ENCODE data around the gene SLC35B2. TPM values are rescaled to one million over a fixed set of nuclear protein-coding genes. Genes with fewer than 3 reads are reported as not detected.

SLC35B2 gene
- total RNA-seq, 1 experiment from 2014 or later: 105 TPM

DNA sequence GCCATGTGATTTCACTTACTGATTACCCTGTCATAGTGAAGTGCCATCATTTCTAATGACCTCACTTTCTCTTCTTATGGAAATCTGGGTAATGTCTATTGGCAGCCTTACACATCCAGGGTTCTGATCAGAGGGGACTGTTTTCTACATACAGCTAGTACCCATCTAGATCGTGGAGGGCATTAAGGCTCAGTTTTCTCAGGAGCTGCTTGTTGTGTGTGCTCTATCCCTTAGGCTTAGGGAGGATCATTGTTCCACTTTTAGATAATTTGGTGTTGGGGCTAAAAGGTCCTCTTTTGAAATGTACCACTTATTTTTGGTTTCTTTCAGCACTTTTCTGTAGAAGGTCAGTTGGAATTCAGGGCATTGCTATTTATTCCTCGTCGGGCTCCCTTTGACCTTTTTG lies 6.6 kb downstream of the SLC35B2 start:
- POLR2A ChIA-PET: no interaction called here

DNA sequence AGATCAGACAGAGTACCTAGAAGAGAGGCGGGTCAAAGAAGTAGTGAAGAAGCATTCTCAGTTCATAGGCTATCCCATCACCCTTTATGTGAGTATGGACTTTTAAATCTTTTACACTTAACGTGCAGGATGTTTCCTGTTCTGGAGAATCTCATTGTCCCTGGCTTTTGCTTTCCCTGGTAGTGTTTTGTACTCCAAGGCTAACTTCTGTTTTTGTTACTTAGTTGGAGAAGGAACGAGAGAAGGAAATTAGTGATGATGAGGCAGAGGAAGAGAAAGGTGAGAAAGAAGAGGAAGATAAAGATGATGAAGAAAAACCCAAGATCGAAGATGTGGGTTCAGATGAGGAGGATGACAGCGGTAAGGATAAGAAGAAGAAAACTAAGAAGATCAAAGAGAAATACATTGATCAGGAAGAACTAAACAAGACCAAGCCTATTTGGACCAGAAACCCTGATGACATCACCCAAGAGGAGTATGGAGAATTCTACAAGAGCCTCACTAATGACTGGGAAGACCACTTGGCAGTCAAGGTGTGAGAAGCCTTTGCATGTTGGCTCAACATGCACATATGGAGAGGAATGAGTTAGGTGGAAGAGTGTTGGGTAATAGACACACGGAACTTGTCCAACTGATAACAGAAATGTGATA lies 7.1 kb downstream of the SLC35B2 start:
- CTCF ChIA-PET: no interaction called here
- H3K4me3 ChIP-seq (ENCODE audit: low read depth in 2 of 2, low read length in 2 of 2): peak overlapping the region; percentile 99 to 100
- H3K9me3 ChIP-seq (ENCODE audit: control insufficient read depth, insufficient read depth, low read depth, low read length): no peaks in the 10 kb centered on the region
- H3K4me1 ChIP-seq (ENCODE audit: control insufficient read depth, insufficient read depth, low read length): peaks cover 52% of the 10 kb centered on the region
- BruUV-seq (replicated peaks): TSS peak; percentile 67
- DNase-seq (ENCODE audit: low read depth, low spot score): no peak
- peaks cover 63% of the 10 kb centered on the region for H3K36me3 ChIP-seq (ENCODE audit: control insufficient read depth, insufficient read depth, low read length)
- peak overlapping the region; percentile 68 for H3K27ac ChIP-seq (ENCODE audit: low read length)
- in situ Hi-C loops (cut with HindIII; ENCODE audit: low pct_unique_long_range_greater_than_20kb, low sequenced_read_pairs) (no loop called here), intact Hi-C loops (cut with micrococcal nuclease; ENCODE audit: unreplicated experiment) (loop anchor here (10.0 kb wide), 1 partner anchor 155 kb away; no protein-coding TSS in a partner anchor)
- POLR2A ChIA-PET: no interaction called here
- no peak for ATAC-seq
- TF ChIP-seq TCF7L2 (IDR thresholded peaks at IDR 0.05; ENCODE audit: low read depth, low read length): no peak
- TF ChIP-seq, protein P1, sequence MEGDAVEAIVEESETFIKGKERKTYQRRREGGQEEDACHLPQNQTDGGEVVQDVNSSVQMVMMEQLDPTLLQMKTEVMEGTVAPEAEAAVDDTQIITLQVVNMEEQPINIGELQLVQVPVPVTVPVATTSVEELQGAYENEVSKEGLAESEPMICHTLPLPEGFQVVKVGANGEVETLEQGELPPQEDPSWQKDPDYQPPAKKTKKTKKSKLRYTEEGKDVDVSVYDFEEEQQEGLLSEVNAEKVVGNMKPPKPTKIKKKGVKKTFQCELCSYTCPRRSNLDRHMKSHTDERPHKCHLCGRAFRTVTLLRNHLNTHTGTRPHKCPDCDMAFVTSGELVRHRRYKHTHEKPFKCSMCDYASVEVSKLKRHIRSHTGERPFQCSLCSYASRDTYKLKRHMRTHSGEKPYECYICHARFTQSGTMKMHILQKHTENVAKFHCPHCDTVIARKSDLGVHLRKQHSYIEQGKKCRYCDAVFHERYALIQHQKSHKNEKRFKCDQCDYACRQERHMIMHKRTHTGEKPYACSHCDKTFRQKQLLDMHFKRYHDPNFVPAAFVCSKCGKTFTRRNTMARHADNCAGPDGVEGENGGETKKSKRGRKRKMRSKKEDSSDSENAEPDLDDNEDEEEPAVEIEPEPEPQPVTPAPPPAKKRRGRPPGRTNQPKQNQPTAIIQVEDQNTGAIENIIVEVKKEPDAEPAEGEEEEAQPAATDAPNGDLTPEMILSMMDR (IDR thresholded peaks at IDR 0.05): no peak
- TF ChIP-seq SIN3A (IDR thresholded peaks at IDR 0.05; ENCODE audit: borderline replicate concordance, insufficient read depth, low read depth, low read length): no peak
- TF ChIP-seq POLR2AphosphoS5 (IDR thresholded peaks at IDR 0.05; ENCODE audit: low read depth, low read length): no peak
- TF ChIP-seq, protein P2, sequence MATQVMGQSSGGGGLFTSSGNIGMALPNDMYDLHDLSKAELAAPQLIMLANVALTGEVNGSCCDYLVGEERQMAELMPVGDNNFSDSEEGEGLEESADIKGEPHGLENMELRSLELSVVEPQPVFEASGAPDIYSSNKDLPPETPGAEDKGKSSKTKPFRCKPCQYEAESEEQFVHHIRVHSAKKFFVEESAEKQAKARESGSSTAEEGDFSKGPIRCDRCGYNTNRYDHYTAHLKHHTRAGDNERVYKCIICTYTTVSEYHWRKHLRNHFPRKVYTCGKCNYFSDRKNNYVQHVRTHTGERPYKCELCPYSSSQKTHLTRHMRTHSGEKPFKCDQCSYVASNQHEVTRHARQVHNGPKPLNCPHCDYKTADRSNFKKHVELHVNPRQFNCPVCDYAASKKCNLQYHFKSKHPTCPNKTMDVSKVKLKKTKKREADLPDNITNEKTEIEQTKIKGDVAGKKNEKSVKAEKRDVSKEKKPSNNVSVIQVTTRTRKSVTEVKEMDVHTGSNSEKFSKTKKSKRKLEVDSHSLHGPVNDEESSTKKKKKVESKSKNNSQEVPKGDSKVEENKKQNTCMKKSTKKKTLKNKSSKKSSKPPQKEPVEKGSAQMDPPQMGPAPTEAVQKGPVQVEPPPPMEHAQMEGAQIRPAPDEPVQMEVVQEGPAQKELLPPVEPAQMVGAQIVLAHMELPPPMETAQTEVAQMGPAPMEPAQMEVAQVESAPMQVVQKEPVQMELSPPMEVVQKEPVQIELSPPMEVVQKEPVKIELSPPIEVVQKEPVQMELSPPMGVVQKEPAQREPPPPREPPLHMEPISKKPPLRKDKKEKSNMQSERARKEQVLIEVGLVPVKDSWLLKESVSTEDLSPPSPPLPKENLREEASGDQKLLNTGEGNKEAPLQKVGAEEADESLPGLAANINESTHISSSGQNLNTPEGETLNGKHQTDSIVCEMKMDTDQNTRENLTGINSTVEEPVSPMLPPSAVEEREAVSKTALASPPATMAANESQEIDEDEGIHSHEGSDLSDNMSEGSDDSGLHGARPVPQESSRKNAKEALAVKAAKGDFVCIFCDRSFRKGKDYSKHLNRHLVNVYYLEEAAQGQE (IDR thresholded peaks at IDR 0.05; ENCODE audit: insufficient read depth in 1 of 2, low read depth in 2 of 2, low read length in 1 of 2): no peak
- no peaks in the 10 kb centered on the region for H3K27me3 ChIP-seq (ENCODE audit: control insufficient read depth, insufficient read depth, low read length)

More for the DNA sequence above, 6.6 kb downstream of the SLC35B2 start:
- ATAC-seq (no peak), DNase-seq (ENCODE audit: low read depth, low spot score) (no peak)
- H3K4me3 ChIP-seq (ENCODE audit: low read depth in 2 of 2, low read length in 2 of 2): peak overlapping the region in 1 of 2 experiments; percentile 3; a peak in 2 of 4 replicates
- peaks cover 53% of the 10 kb centered on the region for H3K4me1 ChIP-seq (ENCODE audit: control insufficient read depth, insufficient read depth, low read length)
- in situ Hi-C loops (cut with HindIII; ENCODE audit: low pct_unique_long_range_greater_than_20kb, low sequenced_read_pairs): no loop called here
- CTCF ChIA-PET: no interaction called here
- peak; percentile 52 for TF ChIP-seq POLR2AphosphoS5 (IDR thresholded peaks at IDR 0.05; ENCODE audit: low read depth, low read length)
- TF ChIP-seq, protein P1 (IDR thresholded peaks at IDR 0.05): no peak
- no peaks in the 10 kb centered on the region for H3K9me3 ChIP-seq (ENCODE audit: control insufficient read depth, insufficient read depth, low read depth, low read length)
- no peaks in the 10 kb centered on the region for H3K27me3 ChIP-seq (ENCODE audit: control insufficient read depth, insufficient read depth, low read length)
- BruUV-seq (replicated peaks): no TSS peak
- intact Hi-C loops (cut with micrococcal nuclease; ENCODE audit: unreplicated experiment): loop anchor here (10.0 kb wide), 1 partner anchor 156 kb away; no protein-coding TSS in a partner anchor
- H3K36me3 ChIP-seq (ENCODE audit: control insufficient read depth, insufficient read depth, low read length): peaks cover 63% of the 10 kb centered on the region
- H3K27ac ChIP-seq (ENCODE audit: low read length): peak overlapping the region; percentile 68

Measured in Panc1 (cell line).